ENCODE measurements around the gene MFAP3. TPM values are rescaled to one million over a fixed set of nuclear protein-coding genes. Genes with fewer than 3 reads are reported as not detected.
A peak's percentile ranks its signal among the peaks of the same experiment; 100 is the strongest.

MFAP3 gene
- total and polyA plus RNA-seq, 2 donors (not counting 1 experiment from before 2014, with no cell fraction given), result 4.8 to 27.1 TPM

DNA sequence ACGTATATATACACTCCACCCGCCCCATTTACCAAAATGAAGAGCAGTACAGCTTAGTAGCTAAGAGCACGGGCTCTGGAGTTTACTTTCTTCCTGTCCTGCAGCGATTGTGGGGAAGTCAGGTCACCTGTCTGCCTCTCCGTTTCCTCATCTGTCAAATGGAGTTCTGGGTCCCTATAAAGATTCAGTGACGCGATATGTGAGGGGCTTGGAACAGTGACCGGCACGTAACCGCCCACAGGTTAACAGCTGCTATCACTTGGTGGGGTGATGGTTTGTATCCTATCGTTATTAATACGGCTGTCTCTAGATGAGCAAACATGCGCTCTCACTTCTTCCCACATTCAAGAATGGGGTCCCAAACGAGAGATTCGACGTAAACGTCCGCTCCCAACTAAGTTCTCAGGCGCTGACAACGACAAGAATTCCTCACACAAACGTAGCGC is 483 bp upstream of the MFAP3 start:
- H2AFZ ChIP-seq (ENCODE audit: insufficient read depth, low read depth, low read length, poor library complexity, severe bottlenecking), result peak overlapping the region; percentile 91
- intact Hi-C loops (cut with micrococcal nuclease), result loop anchor here (1.0 to 10.0 kb wide), 4 partner anchors 152 to 897 kb away; partner anchors contain the start of genes GALNT10, GEMIN5, LARP1 and SAP30L
- Mint-ChIP-seq H3K9me3 (ENCODE audit: insufficient read depth) (no peaks in the 10 kb centered on the region), H3K27me3 (no peaks in the 10 kb centered on the region), H3K4me1 (peaks cover 45% of the 10 kb centered on the region), H3K4me3 (peak overlapping the region; percentile 99), H3K27ac (peak overlapping the region; percentile 99)
- TF ChIP-seq, protein P1, sequence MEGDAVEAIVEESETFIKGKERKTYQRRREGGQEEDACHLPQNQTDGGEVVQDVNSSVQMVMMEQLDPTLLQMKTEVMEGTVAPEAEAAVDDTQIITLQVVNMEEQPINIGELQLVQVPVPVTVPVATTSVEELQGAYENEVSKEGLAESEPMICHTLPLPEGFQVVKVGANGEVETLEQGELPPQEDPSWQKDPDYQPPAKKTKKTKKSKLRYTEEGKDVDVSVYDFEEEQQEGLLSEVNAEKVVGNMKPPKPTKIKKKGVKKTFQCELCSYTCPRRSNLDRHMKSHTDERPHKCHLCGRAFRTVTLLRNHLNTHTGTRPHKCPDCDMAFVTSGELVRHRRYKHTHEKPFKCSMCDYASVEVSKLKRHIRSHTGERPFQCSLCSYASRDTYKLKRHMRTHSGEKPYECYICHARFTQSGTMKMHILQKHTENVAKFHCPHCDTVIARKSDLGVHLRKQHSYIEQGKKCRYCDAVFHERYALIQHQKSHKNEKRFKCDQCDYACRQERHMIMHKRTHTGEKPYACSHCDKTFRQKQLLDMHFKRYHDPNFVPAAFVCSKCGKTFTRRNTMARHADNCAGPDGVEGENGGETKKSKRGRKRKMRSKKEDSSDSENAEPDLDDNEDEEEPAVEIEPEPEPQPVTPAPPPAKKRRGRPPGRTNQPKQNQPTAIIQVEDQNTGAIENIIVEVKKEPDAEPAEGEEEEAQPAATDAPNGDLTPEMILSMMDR (IDR thresholded peaks at IDR 0.05), result no peak
- no peak for TF ChIP-seq EZH2 (IDR thresholded peaks at IDR 0.05; ENCODE audit: borderline replicate concordance, insufficient read depth, low read depth, low read length, poor library complexity, severe bottlenecking)
- no peaks in the 10 kb centered on the region for H4K20me1 ChIP-seq (ENCODE audit: control insufficient read depth, insufficient read depth, low read length, poor library complexity, severe bottlenecking)
- H3K4me2 ChIP-seq (replicated peaks; ENCODE audit: low read depth, low read length, poor library complexity, severe bottlenecking), result peak overlapping the region; percentile 92
- H3K27me3 ChIP-seq (replicated peaks in 1 of 4; ENCODE audit: control extremely low read depth in 1 of 4, control insufficient read depth in 3 of 4, insufficient read depth in 4 of 4, low read length in 3 of 4), result no peaks in the 10 kb centered on the region
- H3K79me2 ChIP-seq (ENCODE audit: control insufficient read depth, insufficient read depth, low read length), result peaks cover 25% of the 10 kb centered on the region
- peak overlapping the region; percentile 88 to 90 for H3K27ac ChIP-seq (ENCODE audit: low read length in 2 of 2)
- H3K9me3 ChIP-seq (ENCODE audit: control extremely low read depth in 1 of 3, control insufficient read depth in 2 of 3, insufficient read depth in 1 of 3, low read length in 2 of 3), result no peaks in the 10 kb centered on the region
- peak overlapping the region; percentile 90 for H3K9ac ChIP-seq (ENCODE audit: low read length)
- under 1% methylated on average over 19 of the region's 22 CpGs for WGBS (ENCODE audit: insufficient coverage)
- POLR2A ChIA-PET, result interaction anchor here (0.7 to 1.8 kb wide), 6 partner anchors 11 to 900 kb away, joined by 3 to 9 read pairs (median 3); partner anchors contain the start of genes CNOT8, GALNT10 and GEMIN5
- peaks cover 13 to 16% of the 10 kb centered on the region in 2 donors for H3K4me1 ChIP-seq (ENCODE audit: control insufficient read depth in 2 of 2, insufficient read depth in 2 of 2, low read length in 2 of 2)
- DNase-seq (no peak), ATAC-seq (ENCODE audit: low read depth) (peak; percentile 41)
- H3K4me3 ChIP-seq (ENCODE audit: control extremely low read depth in 1 of 5, extremely low read depth in 1 of 5, insufficient read depth in 1 of 5, low read depth in 2 of 5, low read length in 4 of 5), result peak overlapping the region; percentile 77 to 94 (median 86)
- H3K36me3 ChIP-seq (replicated peaks in 1 of 2; ENCODE audit: control extremely low read depth in 1 of 2, control insufficient read depth in 1 of 2, extremely low read depth in 1 of 2, insufficient read depth in 2 of 2, low read length in 1 of 2), result peaks cover 0 to 3% of the 10 kb centered on the region in 2 experiments
- CTCF ChIA-PET, result interaction anchor here (0.8 to 2.0 kb wide), 3 partner anchors 11 to 1517 kb away, joined by 3 to 5 read pairs (median 3); partner anchors contain the start of gene GALNT10

DNA sequence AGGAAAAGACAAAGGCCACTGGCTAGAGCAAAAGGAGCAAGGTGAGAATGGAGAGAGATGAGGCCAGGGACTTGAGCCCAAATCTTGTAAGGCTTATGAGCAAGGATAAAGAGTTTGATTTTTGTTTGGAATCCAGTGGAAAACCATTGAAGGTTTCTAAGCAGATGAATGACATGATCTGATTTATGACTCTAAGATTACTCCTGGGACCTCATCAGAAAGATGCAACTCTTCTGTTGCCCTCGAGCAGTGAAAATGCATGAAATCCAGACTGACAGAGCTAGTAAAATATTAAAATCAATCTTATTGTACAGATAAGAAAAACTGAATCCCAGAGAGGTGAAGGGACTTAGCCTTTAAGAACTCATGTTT is 677 bp downstream of the MFAP3 start:
- TF ChIP-seq, protein P1 (IDR thresholded peaks at IDR 0.05), result no peak
- no peak for TF ChIP-seq EZH2 (IDR thresholded peaks at IDR 0.05; ENCODE audit: borderline replicate concordance, insufficient read depth, low read depth, low read length, poor library complexity, severe bottlenecking)
- no peaks in the 10 kb centered on the region for H4K20me1 ChIP-seq (ENCODE audit: control insufficient read depth, insufficient read depth, low read length, poor library complexity, severe bottlenecking)
- Mint-ChIP-seq H3K27me3 (no peaks in the 10 kb centered on the region), H3K4me1 (peaks cover 51% of the 10 kb centered on the region), H3K27ac (peak overlapping the region; percentile 99), H3K9me3 (ENCODE audit: insufficient read depth) (no peaks in the 10 kb centered on the region), H3K4me3 (peak overlapping the region; percentile 99)
- H3K27ac ChIP-seq (ENCODE audit: low read length in 2 of 2), result peak overlapping the region in 1 of 2 donors; percentile 88
- H3K9ac ChIP-seq (ENCODE audit: low read length), result peak overlapping the region; percentile 90
- H3K4me2 ChIP-seq (replicated peaks; ENCODE audit: low read depth, low read length, poor library complexity, severe bottlenecking), result peak overlapping the region; percentile 92
- H3K9me3 ChIP-seq (ENCODE audit: control extremely low read depth in 1 of 3, control insufficient read depth in 2 of 3, insufficient read depth in 1 of 3, low read length in 2 of 3), result no peaks in the 10 kb centered on the region
- no peak for ATAC-seq (ENCODE audit: low read depth)
- no peak for DNase-seq
- H3K4me3 ChIP-seq (ENCODE audit: control extremely low read depth in 1 of 5, extremely low read depth in 1 of 5, insufficient read depth in 1 of 5, low read depth in 2 of 5, low read length in 4 of 5), result peak overlapping the region; percentile 77 to 94 (median 86)
- peak overlapping the region; percentile 91 for H2AFZ ChIP-seq (ENCODE audit: insufficient read depth, low read depth, low read length, poor library complexity, severe bottlenecking)
- intact Hi-C loops (cut with micrococcal nuclease), result loop anchor here (5.0 to 10.0 kb wide), 2 partner anchors 718 to 895 kb away; partner anchors contain the start of genes GEMIN5 and LARP1
- no peaks in the 10 kb centered on the region for H3K27me3 ChIP-seq (replicated peaks in 1 of 4; ENCODE audit: control extremely low read depth in 1 of 4, control insufficient read depth in 3 of 4, insufficient read depth in 4 of 4, low read length in 3 of 4)
- ChIA-PET CTCF (interaction anchor here (1.1 to 2.0 kb wide), 3 partner anchors 10 to 152 kb away, joined by 3 to 5 read pairs (median 3); partner anchors contain the start of gene GALNT10), POLR2A (interaction anchor here (1.0 to 1.8 kb wide), 3 partner anchors 150 to 819 kb away, joined by 3 to 9 read pairs (median 3); partner anchors contain the start of genes CNOT8 and GALNT10)
- H3K4me1 ChIP-seq (ENCODE audit: control insufficient read depth in 2 of 2, insufficient read depth in 2 of 2, low read length in 2 of 2), result peaks cover 13 to 16% of the 10 kb centered on the region in 2 donors
- WGBS (ENCODE audit: insufficient coverage), result no CpG with 5 or more reads among the region's 1 CpG
- peaks cover 0 to 3% of the 10 kb centered on the region in 2 experiments for H3K36me3 ChIP-seq (replicated peaks in 1 of 2; ENCODE audit: control extremely low read depth in 1 of 2, control insufficient read depth in 1 of 2, extremely low read depth in 1 of 2, insufficient read depth in 2 of 2, low read length in 1 of 2)
- H3K79me2 ChIP-seq (ENCODE audit: control insufficient read depth, insufficient read depth, low read length), result peaks cover 25% of the 10 kb centered on the region
